A673 (cell line): ENCODE results near the gene HS1BP3. TPM values are rescaled to one million over a fixed set of nuclear protein-coding genes. Genes with fewer than 3 reads are reported as not detected.

ENCODE experiments used
- BruUV-seq: library from RNA; stranded (reverse); fragments of 400-500 nt; replicated peaks from 2 replicates; lab custom pipeline; 2021; lab: Mats Ljungman, UMichigan
- CTCF ChIA-PET: fragments of 300-600 bp; sonication (Branson Sonifier 250); formaldehyde crosslinking; loops from one replicate; lab custom pipeline; 2022; ENCODE audit warnings: antibody characterized with exemption; lab: Charles Lee
- POLR2A ChIA-PET: fragments of 300-600 bp; sonication (Branson Sonifier 250); formaldehyde crosslinking; loops from one replicate; lab custom pipeline; 2022; ENCODE audit warnings: antibody characterized with exemption; ENCODE audit not compliant: low non-redundant PET; lab: Charles Lee
- DNase-seq: peaks from one replicate; pipeline ENCODE4 v3.0.0-alpha.2; 2015; ENCODE audit warnings: low spot score
- H3K27ac ChIP-seq: fragments of 200-600 bp; sonication (generic); 2 replicates; pipeline ENCODE4 v1.5.1; 2016; ENCODE audit warnings: mixed run types, low read depth, mild to moderate bottlenecking, mixed read lengths, antibody characterized with exemption, low read length; ENCODE audit not compliant: poor library complexity, severe bottlenecking
- H3K27me3 ChIP-seq: fragments of 200-600 bp; sonication (generic); replicated peaks from 2 replicates; pipeline ENCODE4 v1.6.1; 2017; ENCODE audit warnings: mixed run types, low read depth, mild to moderate bottlenecking, mixed read lengths, antibody characterized with exemption, low read length; ENCODE audit not compliant: insufficient read depth, poor library complexity
- H3K36me3 ChIP-seq: fragments of 200-600 bp; sonication (generic); 2 replicates; pipeline ENCODE4 v1.6.1; 2016; ENCODE audit warnings: mixed run types, mild to moderate bottlenecking, mixed read lengths, antibody characterized with exemption, low read length; ENCODE audit not compliant: insufficient read depth, poor library complexity, severe bottlenecking
- H3K4me1 ChIP-seq: fragments of 200-600 bp; sonication (generic); 2 replicates; pipeline ENCODE4 v1.6.1; 2017; ENCODE audit warnings: mixed run types, mild to moderate bottlenecking, mixed read lengths, antibody characterized with exemption, low read length; ENCODE audit not compliant: insufficient read depth, poor library complexity, severe bottlenecking
- H3K4me3 ChIP-seq: fragments of 200-600 bp; sonication (generic); 2 replicates; pipeline ENCODE4 v1.5.1; 2016; ENCODE audit warnings: low read depth, mixed run types, mild to moderate bottlenecking, mixed read lengths, low read length; ENCODE audit not compliant: poor library complexity, severe bottlenecking
- H3K9me3 ChIP-seq: fragments of 200-600 bp; sonication (generic); 2 replicates; pipeline ENCODE4 v1.6.1; 2016; ENCODE audit warnings: mixed run types, low read depth, mild to moderate bottlenecking, mixed read lengths, antibody characterized with exemption, low read length; ENCODE audit not compliant: poor library complexity, severe bottlenecking
- EZH2 ChIP-seq: fragments of 200-600 bp; sonication (generic); IDR thresholded peaks from 2 replicates; pipeline ENCODE4 v1.6.1; 2017; ENCODE audit warnings: borderline replicate concordance, low read depth, mild to moderate bottlenecking, mixed read lengths, antibody characterized with exemption, low read length; ENCODE audit not compliant: poor library complexity, severe bottlenecking
- intact Hi-C: fragments of 100-400 bp; cut with micrococcal nuclease; formaldehyde crosslinking; loops from one replicate; pipeline ENCODE4 v1.10.0; 2022; ENCODE audit not compliant: unreplicated experiment
- total RNA-seq: library from RNA; stranded (reverse); gene quantifications from 2 replicates; pipeline ENCODE4 v1.2.3, GENCODE V29; 2021
- TF ChIP-seq, protein P1 (sequence below): fragments of 300-800, 200-600 bp; sonication (generic); conservative IDR thresholded peaks from 2 replicates; pipeline ENCODE4 v1.5.1; 2017; ENCODE audit warnings: low read depth, mild to moderate bottlenecking, antibody characterized with exemption, low read length, moderate library complexity, mixed read lengths

The HS1BP3 gene
- total RNA-seq, 1 experiment from 2014 or later = 12.6 TPM

DNA sequence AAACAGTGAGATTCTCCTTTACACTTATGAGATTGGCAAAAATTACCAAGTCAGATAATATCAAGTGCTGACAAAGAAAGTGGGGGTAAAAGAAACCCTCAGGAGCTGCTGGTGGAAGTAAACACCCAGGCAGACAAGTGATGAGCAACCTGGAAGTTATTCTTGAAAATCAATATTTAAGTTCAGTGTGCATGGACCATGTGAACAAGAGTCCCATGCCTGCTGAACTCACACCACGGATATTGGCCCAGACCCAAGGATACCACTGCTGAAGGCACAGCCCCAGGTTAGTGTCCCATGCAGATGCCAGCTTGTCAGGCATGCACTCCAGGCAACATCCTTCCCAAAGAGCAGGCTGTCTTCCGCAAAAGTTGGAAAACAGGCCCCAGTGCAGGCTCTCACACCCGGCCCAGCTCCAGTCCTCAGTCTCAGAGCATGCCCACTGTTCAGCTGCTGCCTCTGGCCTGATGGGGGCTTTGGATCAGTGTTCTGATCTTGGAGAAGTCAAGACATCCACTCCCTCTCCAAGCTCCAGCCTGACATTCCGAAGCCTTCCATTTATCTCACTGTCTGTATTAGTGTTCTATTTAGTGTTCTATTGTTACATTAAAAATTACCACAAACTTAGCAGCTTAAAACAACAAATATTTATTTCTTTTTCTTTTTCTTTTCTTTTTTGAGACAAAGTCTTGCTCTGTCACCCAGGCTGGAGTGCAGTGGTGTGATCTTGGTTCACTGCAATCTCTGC lies 70.0 kb downstream of the HS1BP3 start:
- Histone ChIP-seq H3K4me3 (no peak overlapping the region), H3K27me3 (no peaks in the 10 kb centered on the region), H3K4me1 (peaks cover 20% of the 10 kb centered on the region), H3K27ac (no peak overlapping the region), H3K9me3 (no peaks in the 10 kb centered on the region), H3K36me3 (no peaks in the 10 kb centered on the region)
- CTCF ChIA-PET = no interaction called here
- POLR2A ChIA-PET = no interaction called here
- BruUV-seq = no TSS peak
- no peak for DNase-seq
- intact Hi-C loops = no loop called here
- TF ChIP-seq, protein P1, sequence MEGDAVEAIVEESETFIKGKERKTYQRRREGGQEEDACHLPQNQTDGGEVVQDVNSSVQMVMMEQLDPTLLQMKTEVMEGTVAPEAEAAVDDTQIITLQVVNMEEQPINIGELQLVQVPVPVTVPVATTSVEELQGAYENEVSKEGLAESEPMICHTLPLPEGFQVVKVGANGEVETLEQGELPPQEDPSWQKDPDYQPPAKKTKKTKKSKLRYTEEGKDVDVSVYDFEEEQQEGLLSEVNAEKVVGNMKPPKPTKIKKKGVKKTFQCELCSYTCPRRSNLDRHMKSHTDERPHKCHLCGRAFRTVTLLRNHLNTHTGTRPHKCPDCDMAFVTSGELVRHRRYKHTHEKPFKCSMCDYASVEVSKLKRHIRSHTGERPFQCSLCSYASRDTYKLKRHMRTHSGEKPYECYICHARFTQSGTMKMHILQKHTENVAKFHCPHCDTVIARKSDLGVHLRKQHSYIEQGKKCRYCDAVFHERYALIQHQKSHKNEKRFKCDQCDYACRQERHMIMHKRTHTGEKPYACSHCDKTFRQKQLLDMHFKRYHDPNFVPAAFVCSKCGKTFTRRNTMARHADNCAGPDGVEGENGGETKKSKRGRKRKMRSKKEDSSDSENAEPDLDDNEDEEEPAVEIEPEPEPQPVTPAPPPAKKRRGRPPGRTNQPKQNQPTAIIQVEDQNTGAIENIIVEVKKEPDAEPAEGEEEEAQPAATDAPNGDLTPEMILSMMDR = no peak
- no peak for TF ChIP-seq EZH2

DNA sequence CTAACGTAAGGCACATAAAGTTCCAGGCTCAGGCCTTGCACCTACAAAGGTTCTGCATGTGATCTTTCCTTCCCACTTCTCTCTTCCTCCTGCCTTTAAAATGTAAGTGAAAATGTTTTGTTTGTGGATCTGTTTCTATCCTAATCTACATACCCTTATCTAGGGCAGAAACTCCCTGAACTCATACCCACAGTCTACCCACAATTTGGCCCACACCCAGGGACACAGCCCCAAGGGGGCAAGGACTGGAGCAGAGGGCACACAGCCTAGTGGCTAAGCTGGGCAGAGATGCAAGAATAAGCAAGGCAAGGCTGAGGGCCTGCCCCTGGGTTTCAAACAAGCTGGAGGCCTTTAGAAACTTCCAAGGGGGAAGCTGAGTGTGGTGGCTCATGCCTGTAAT lies 71.0 kb downstream of the HS1BP3 start:
- ChIA-PET CTCF (no interaction called here), POLR2A (interaction anchor here (0.9 kb wide), 1 partner anchor 133 kb away, joined by 4 read pairs; the partner anchor contains the start of gene RHOB)
- intact Hi-C loops = no loop called here

DNA sequence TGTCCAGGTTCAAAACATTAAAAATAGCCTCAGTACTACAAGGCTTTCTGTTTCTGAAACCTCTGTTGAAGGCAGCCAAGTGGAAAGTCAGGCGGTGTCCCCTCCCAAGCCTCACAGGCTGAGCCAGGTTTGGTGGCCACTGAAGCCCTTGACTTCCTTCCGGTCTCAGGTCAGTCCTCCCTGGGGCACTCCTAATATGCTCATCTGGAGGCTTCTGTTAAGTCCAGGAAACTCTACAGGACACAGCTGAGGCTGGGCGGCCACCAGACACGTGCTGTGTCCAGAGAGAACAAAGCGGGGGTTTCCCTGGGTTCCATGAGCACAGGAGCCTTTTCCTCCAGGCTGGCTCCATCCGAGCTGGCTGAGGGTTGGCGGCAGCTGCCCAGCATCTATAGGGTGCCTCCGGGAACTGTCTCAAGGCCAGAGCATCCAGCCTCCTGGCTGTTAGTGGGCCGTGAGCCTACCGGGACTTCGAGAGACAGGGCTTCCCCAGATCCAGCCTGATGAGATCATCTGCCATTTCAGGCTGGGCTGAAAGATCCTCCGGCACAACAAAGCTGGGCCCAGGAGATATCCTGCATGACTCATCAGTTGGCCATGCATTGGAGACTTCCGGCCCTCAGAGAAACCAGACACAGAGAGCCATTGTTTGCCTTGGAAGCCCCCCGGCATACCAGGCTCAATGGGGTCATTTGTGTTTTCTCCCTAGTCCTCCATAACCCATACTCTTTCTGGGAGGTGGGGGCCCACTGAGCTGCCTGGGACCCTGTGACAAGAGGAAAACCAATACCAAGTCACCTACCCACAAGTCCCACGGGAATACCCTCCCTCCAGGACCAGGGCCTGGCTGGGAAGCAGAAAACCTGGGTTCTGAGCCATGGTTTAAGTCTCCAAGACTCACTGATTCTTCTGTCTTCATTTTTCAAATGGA lies 71.7 kb downstream of the HS1BP3 start:
- DNase-seq = peak; percentile 94
- CTCF ChIA-PET = no interaction called here
- no TSS peak for BruUV-seq

More for the DNA sequence above, 71.0 kb downstream of the HS1BP3 start:
- DNase-seq = no peak
- no peak overlapping the region for H3K4me3 ChIP-seq
- H3K9me3 ChIP-seq = no peaks in the 10 kb centered on the region
- no TSS peak for BruUV-seq
- peaks cover 19% of the 10 kb centered on the region for H3K4me1 ChIP-seq
- no peaks in the 10 kb centered on the region for H3K36me3 ChIP-seq
- peak overlapping the region; percentile 48 for H3K27ac ChIP-seq
- no peaks in the 10 kb centered on the region for H3K27me3 ChIP-seq
- TF ChIP-seq, protein P1 = no peak
- no peak for TF ChIP-seq EZH2

More for the DNA sequence above, 71.7 kb downstream of the HS1BP3 start:
- TF ChIP-seq EZH2 = no peak
- TF ChIP-seq, protein P1 = no peak
- POLR2A ChIA-PET = interaction anchor here (0.9 kb wide), 1 partner anchor 132 kb away, joined by 4 read pairs; the partner anchor contains the start of gene RHOB
- H3K27ac ChIP-seq = peak overlapping the region; percentile 48
- H3K4me3 ChIP-seq = no peak overlapping the region
- H3K9me3 ChIP-seq = no peaks in the 10 kb centered on the region
- H3K27me3 ChIP-seq = no peaks in the 10 kb centered on the region
- H3K4me1 ChIP-seq = peaks cover 12% of the 10 kb centered on the region
- no peaks in the 10 kb centered on the region for H3K36me3 ChIP-seq
- intact Hi-C loops = no loop called here
